Endometrial microvascular endothelial cells (primary cell): Measurements from ENCODE around the gene SLC10A1. TPM values are rescaled to one million over a fixed set of nuclear protein-coding genes. Genes with fewer than 3 reads are reported as not detected.
"Not testable (repeated sequence)": the region's sequence is repeated elsewhere in the genome, so short reads cannot be mapped to it uniquely, and the experiment has no call there.

Source experiments
- in situ Hi-C: cut with HindIII; loops from 2 replicates; pipeline ENCODE4 v1.10.0; 2017; ENCODE audit warnings: low sequenced_read_pairs, low pct_unique_long_range_greater_than_20kb; ENCODE audit errors: inconsistent ontology term
- total RNA-seq: library from RNA; depleted of rRNA; stranded (reverse); fragments of >200 nt; gene quantifications from one replicate; pipeline ENCODE4 v1.2.3, GENCODE V29; 2015; ENCODE audit errors: inconsistent ontology term

The SLC10A1 gene
- total RNA-seq, 1 donor from 2014 or later = not detected

DNA sequence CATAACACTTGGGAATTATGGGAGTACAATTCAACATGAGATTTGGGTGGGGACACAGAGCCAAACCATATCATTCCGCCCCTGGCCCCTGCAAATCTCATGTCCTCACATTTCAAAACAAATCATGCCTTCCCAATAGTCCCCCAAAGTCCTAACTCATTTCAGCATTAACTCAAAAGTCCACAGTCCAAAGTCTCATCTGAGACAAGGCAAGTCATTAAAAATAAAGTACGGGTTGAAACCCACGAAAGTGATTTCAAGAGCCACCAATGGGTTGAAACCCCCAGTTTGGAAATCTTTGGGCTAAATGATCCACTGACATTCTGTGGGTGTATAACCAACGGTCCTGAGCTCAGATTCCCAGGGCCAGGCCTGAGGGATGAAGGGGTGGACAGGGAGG is 60.6 kb downstream of the SLC10A1 start:
- in situ Hi-C loops = not testable (repeated sequence)

DNA sequence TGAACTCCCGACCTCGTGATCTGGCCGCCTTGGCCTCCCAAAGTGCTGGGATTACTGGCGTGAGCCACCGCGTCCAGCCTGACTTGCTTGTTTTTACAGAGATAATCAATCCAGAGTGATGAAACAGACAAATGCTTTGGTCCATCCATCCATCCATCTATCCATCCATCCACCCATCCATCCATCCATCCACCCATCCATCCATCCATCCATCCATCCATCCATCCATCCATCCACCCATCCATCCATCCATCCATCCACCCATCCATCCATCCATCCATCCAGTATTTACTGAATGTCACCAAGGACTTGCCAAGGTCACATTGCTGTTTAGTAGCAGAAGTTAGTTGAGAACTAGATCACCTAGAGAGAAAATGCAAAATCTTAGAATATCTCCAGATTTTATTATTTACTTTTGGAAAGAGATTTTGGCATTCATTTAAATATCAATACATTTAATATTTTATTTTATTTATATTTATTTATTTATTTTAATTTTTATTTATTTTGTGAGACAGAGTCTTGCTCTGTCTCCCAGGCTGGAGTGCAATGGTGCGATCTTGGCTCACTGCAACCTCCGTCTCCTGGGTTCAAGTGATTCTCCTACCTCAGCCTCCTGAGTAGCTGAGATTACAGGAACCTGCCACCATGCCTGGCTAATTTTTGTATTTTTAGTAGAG is 65.0 kb downstream of the SLC10A1 start:
- in situ Hi-C loops = not testable (repeated sequence)

DNA sequence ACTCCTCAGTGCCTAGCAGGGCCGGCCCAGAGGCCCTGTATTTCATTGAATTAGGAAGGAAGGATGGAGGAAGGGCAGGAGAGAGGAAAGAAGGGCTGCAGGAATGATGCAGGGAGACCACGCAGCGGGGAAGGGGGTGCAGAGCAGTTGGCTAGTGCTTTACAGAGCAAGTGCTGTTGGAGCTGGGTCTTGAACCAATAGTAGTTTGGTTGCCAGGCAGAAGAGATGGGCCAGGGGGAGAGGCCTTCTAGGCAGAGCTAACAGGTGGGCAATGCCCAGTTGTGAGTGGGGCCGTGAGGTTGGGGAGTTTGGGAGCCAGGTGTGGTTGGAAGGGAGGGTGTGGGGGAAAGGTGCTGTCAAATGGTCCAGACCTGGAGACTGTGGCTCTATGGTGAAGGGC is 69.2 kb downstream of the SLC10A1 start:
- in situ Hi-C loops = no loop called here

DNA sequence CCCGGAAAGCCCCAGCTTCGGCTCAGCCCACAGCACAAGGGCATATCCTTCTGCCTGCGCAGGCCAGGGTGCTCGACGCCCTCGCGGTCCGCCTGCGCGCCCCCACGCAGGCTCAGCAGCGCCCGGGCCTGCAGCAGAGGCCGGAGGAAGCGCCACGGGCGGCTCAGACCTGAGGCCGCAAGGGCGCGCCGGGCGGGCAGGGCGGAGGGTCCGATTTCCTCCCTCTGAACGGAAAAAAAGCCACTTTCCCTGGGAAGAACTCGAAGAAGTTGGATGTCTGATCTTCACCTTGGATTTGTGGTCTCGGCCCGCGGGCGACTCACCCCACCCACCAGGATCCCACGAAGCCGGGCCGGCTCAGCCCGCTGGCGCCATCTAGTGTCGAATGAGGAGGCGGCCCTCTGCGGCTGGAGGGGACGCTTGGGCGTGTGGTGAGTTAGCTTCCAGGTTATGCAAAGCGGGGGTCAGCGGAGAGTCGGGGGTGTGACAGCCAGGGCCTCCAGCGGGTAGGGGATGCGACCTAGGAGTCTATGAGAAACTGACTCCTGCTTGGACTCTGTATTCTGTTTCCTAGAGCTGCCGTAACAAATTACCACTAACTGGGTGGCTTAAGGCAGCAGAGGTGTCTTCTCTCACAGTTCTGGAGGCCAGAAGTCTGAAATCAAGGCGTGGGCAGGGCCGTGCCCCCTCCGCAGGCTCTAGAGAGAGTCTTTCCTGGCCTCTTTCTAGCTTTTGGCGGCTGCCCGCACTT is 70.1 kb downstream of the SLC10A1 start:
- in situ Hi-C loops = no loop called here

Other genes with a start within 250 kb of the SLC10A1 start
- gene CCDC177, start 222.4 kb downstream of the SLC10A1 start, total RNA-seq = not detected
- gene SUSD6, start 185.6 kb downstream of the SLC10A1 start, total RNA-seq = 12.5 TPM
- 135 TPM for gene SRSF5, start 30.1 kb downstream of the SLC10A1 start, total RNA-seq
- not detected for gene SMOC1, start 82.2 kb upstream of the SLC10A1 start, total RNA-seq